ENCODE data around the gene GSE1.
A peak's percentile ranks its signal among the peaks of the same experiment; 100 is the strongest.

GSE1 gene

GRCh38 chr16:85663891-85664321 lies 50.8 kb downstream of the GSE1 start:
- DNase-seq: peak; percentile 50

GRCh38 chr16:85664580-85665372 lies 51.7 kb downstream of the GSE1 start:
- DNase-seq: no peak

DNA sequence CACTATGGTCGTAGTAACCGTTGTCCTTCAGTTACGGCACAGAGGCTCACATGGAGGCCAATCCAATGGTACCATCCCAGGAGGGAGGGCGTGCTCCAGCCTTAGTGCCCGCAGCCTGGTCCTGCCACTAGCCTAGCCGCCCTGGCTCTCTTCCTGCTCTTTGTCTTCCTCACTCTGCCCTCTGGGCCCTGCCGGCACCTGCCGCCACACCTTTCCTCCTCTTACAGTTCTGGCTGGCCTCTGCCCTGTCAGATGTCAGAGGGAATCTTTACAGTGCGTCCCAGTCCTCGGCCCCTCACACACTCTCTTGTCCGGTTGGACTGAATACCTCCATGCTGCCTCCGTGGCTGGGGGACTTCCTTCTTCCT lies 52.2 kb downstream of the GSE1 start:
- DNase-seq: no peak

DNA sequence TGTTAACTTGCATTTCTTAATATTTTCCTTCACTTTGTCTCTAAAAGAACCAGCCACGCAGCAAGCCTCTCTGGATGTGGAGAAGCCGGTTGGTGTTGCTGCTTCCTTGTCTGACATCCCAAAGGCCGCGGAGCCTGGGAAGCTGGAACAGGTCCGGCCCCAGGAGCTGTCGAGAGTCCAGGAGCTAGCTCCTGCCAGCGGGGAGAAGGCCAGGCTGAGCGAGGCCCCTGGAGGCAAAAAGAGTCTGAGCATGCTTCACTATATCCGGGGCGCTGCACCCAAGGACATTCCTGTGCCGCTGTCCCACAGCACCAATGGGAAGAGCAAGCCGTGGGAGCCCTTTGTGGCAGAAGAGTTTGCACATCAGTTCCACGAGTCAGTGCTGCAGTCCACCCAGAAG lies 52.8 kb downstream of the GSE1 start:
- DNase-seq: no peak

DNA sequence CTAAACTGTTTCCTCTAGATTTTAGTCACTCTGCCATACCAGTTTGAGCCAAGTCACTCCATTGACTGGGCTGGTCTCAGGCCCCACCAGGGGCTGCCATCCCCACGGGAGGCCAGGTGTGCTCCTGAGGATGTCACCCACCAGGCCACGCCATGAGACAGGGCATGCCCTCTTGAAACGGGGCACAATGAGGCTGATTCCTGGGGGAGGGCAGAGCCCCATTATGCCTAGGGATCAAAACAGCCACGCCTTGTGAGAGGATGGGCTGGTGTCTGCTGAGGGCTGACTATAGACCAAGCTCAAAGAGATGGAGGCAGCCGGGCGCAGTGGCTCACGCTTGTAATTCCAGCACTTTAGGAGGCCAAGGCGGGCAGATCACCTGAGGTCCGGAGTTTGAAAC lies 54.1 kb downstream of the GSE1 start:
- DNase-seq: no peak

DNA sequence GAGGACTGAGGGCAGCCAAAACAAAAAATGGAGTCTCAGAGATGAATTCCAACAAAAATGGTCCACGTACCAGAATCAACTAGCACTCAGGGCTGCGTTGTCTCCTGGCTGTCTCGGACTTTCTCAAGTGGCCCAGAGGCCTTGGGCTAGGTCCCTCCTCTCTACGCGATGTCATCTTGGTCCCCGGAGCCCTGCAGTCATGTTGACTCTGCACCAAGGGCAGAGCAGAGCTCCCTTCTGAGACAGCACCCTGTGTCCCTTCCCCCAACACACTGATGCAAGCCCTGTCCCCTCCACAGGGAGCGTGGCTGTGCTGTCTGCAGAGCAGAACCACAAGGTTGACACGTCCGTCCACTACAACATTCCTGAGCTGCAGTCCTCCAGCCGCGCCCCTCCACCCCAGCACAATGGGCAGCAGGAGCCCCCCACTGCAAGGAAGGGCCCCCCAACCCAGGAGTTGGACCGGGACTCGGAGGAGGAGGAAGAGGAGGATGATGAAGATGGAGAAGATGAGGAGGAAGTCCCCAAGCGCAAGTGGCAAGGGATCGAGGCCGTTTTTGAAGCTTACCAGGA lies 54.8 kb downstream of the GSE1 start:
- DNase-seq: no peak

DNA sequence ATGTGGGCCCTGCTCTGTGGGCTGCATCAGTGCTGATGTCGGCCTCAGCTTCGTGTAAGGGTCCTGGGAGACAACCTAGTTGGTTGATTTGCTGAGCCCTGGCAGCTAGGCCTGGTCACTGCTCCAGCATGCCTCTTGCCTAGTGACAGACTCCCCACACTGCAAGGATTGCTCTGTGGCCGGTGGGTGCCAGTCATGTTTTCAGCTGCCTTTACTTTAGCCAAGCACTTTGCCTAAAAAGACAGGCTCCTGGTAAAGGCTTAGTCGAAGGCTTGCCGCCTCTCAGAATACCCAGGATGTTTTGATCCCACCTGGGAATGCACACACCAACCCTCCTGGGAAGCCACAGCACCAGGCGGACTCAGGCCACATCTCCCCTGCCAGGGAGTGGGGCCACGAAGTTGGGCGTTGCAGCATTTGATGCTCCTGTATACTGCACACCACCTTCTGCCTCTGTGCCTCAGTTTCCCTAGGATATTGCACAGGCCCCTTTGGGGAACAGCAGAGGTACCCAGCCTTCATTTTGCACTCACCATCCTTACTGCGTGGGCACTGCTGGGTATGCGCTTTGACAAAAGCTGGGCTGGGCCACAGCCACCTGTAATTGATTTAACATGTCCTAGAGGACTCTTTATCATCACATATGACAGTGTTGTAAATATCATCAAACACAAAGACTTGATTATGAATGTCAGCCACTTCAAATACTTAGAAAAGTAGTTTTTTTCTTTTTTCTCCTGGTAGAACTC lies 55.7 kb downstream of the GSE1 start:
- DNase-seq: no peak

DNA sequence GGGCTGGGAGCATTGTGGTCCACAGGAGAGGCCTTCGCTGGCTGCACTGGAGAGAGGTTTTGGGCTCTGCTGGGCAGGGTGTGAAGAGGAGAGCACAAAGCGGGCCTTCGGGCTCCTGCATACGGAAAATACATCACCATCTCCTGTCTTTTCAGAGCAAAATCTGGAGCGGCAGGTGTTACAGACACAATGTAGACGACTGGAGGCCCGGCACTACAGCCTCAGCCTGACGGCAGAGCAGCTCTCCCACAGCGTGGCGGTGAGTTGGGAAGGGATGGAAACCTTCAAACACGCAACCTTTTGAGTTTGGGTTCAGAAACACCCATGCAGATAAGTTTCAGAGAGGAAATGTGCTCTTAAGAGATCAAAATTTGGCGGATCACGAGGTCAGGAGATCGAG lies 57.7 kb downstream of the GSE1 start:
- no peak for DNase-seq

DNA sequence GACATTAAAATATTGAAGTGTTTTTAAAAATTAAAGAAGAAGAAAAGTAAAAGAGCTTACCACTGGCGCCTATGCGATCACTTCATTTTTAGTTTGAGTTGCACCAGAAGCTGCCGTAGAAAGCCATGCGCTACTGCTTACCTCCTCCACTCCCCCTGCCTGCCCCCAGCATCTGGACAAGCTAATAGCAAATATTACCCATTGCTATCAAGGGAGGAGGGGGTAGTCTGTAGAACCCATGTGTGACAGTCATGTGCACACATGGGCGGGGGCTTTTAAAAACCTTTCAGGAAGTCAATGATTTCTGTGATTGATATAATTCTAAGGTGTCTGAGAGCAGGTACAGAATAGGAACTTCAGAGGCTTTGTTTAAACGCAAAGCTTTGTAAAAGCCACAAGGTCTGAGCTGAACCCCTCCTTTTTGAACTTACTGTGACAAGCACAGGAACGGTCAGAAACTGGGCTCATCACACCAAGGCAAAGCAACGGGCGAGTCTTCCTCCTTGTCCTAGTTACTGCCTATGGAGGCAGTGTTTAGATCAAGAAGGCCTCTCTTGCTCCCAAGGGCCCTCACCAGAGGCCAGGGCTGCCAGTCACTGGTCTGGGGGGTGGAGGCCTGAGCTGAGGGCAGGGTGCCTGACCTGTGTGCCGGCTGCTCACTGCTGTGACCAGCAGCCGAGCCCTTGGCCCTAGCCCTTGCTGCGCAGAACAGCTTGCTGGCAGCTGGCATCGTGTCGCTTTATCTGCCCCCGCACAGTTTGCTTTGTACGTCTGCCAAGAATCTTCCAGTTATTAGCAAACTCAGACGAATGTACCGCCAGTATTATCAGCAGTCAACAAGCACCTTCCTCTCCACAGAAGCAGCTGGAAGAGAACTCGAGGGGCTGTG lies 60.7 kb downstream of the GSE1 start:
- DNase-seq: peak; percentile 60

GRCh38 chr16:85674418-85674755 lies 61.3 kb downstream of the GSE1 start:
- no peak for DNase-seq

- DNase-seq: no peak
Measured at GRCh38 chr16:85674828-85675227, 61.7 kb downstream of the GSE1 start.

DNA sequence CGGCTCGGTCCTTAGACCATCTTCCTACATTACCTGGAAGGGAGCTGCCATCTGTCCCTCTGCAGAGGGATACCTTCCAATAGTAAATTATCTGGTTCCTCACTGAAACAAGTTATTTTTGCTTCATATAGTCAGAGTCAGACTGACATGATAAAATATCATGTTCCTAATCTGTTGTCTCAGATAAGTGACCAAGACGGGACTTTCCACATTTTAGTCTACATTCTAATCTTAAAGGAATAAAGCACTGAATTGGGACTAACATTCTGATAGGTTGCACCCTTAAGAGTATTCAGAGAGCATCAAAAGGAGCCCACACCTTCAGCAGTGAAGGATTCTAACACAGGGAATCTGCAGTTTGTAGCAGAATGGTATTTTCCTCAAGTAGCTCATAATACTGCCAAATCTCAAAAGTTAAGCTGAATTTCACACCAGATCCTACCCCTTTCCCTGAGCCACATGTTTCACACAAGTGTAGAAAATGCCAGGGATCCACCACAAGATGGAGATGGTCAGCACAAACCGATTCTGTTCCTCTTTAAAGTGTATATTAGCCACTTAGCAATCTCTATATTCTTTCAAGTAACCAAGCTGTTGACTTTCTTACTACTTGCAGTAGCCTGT lies 62.2 kb downstream of the GSE1 start:
- DNase-seq: no peak

GRCh38 chr16:85676466-85676865 lies 63.3 kb downstream of the GSE1 start:
- DNase-seq: no peak

GRCh38 chr16:85677383-85677967 lies 64.4 kb downstream of the GSE1 start:
- DNase-seq: no peak

- DNase-seq: no peak
Measured at GRCh38 chr16:85678016-85678415, 64.9 kb downstream of the GSE1 start.

GRCh38 chr16:85678821-85679220 lies 65.7 kb downstream of the GSE1 start:
- DNase-seq: no peak

- DNase-seq: no peak
Measured at GRCh38 chr16:85679870-85680269, 66.7 kb downstream of the GSE1 start.

- no peak for DNase-seq
Measured at GRCh38 chr16:85680352-85680944, 67.3 kb downstream of the GSE1 start.

- DNase-seq: no peak
Measured at GRCh38 chr16:85681255-85681654, 68.1 kb downstream of the GSE1 start.

DNA sequence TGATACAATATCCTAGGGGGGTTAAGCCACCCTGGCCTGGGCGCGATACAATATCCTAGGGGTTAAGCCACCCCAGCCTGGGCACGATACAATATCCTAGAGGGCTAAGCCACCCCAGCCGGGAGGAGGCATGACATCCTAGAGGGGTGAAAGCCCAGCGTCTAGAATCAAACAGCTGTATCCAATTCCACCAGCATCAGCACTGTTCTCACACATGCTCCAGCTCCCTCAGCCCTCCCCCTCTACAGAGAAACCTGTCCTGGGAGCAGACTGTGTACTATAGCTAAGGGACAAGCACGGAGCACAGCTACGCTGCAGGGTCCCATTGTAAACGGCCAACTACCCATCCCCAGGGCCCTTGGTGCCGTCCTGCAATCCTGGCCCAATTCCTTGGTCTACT lies 69.4 kb downstream of the GSE1 start:
- DNase-seq: no peak

DNA sequence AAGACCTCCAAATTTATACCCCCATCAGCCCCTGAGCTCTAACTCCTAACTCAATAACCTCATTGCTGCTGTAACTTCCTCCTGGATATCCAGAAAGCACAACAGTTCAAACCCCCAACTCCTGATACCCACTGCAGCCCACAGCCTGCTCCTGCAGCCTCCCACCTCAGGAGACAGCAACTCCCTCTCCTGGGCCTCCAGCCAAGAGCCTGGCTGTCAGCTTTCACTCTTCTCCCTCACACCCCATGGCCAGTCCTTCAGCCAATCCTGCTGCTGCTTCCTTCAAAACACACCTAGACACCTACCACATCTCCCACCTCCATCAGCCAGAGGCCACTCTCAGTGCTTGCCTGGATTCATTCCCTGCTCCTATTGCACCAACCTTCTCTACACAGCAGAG lies 70.2 kb downstream of the GSE1 start:
- no peak for DNase-seq

GRCh38 chr16:85685251-85685650 lies 72.1 kb downstream of the GSE1 start:
- DNase-seq: no peak

All from NCI-H2171 (cell line).